Thymus (tissue), 14 donors: ENCODE results near the gene TYRP1. TPM values are rescaled to one million over a fixed set of nuclear protein-coding genes. Genes with fewer than 3 reads are reported as not detected.

ENCODE experiments used
- DNase-seq, 9 donors: peaks; one replicate each; pipeline ENCODE4 v3.0.0-alpha.2; 2013; ENCODE audit warnings: low spot score in 9 of 9, low read depth in 6 of 9, missing footprints in 1 of 9
- H3K27ac ChIP-seq, 2 donors: one replicate each; pipeline ENCODE4 v1.5.1; 2013; ENCODE audit warnings: control low read depth in 1 of 2, low read depth in 1 of 2, low read length in 1 of 2, mild to moderate bottlenecking in 1 of 2, moderate library complexity in 1 of 2
- H3K27me3 ChIP-seq, 2 donors: one replicate each; pipeline ENCODE4 v1.5.1; 2013; ENCODE audit warnings: low read length in 1 of 2; ENCODE audit not compliant: control insufficient read depth in 2 of 2, insufficient read depth in 1 of 2
- H3K36me3 ChIP-seq, 2 donors: one replicate each; pipeline ENCODE4 v1.5.1; 2013; ENCODE audit warnings: low read length in 1 of 2, mild to moderate bottlenecking in 1 of 2, moderate library complexity in 1 of 2; ENCODE audit not compliant: control insufficient read depth in 2 of 2, insufficient read depth in 2 of 2
- H3K4me1 ChIP-seq, 2 donors: one replicate each; pipeline ENCODE4 v1.5.1; 2013; ENCODE audit warnings: low read length in 2 of 2; ENCODE audit not compliant: control insufficient read depth in 2 of 2, insufficient read depth in 2 of 2
- H3K4me3 ChIP-seq, 2 donors: one replicate each; pipeline ENCODE4 v1.5.1; 2013; ENCODE audit warnings: low read length in 2 of 2, control low read depth in 1 of 2, mild to moderate bottlenecking in 1 of 2
- H3K9me3 ChIP-seq, 2 donors: one replicate each; pipeline ENCODE4 v1.5.1; 2013; ENCODE audit warnings: low read length in 1 of 2, mild to moderate bottlenecking in 1 of 2; ENCODE audit not compliant: control insufficient read depth in 2 of 2, insufficient read depth in 1 of 2
- WGBS: extraction: QIAGEN DNeasy Blood & Tissue Kit; methylation state at CpG from one replicate; pipeline ENCODE4 v1.1.7; 2013; 5-methylcytosine and 5-hydroxymethylcytosine counted together
- long read RNA-seq, 10 donors: transcript quantifications; one replicate each; lab custom pipeline, GENCODE V29; 2026
- polyA plus RNA-seq: library from polyadenylated mRNA; stranded (reverse); fragments of 200-250 nt; gene quantifications from one replicate; pipeline ENCODE4 v1.2.3, GENCODE V29; 2013
- total RNA-seq: library from RNA; stranded (reverse); fragments of 120-200 nt; gene quantifications from one replicate; pipeline ENCODE4 v1.2.4, GENCODE V29; 2013
- donor health status: healthy.

TYRP1 gene, protein sequence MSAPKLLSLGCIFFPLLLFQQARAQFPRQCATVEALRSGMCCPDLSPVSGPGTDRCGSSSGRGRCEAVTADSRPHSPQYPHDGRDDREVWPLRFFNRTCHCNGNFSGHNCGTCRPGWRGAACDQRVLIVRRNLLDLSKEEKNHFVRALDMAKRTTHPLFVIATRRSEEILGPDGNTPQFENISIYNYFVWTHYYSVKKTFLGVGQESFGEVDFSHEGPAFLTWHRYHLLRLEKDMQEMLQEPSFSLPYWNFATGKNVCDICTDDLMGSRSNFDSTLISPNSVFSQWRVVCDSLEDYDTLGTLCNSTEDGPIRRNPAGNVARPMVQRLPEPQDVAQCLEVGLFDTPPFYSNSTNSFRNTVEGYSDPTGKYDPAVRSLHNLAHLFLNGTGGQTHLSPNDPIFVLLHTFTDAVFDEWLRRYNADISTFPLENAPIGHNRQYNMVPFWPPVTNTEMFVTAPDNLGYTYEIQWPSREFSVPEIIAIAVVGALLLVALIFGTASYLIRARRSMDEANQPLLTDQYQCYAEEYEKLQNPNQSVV
- total RNA-seq (0.19 TPM), polyA plus RNA-seq (0.09 TPM)
- long read RNA-seq, donor 1 = 0 reads
- long read RNA-seq, donor 2 = 0 reads
- long read RNA-seq, donor 3 = 0 reads
- long read RNA-seq, donor 4 = 0 reads
- long read RNA-seq, donor 5 = 0 reads
- long read RNA-seq, donor 6 = 0 reads
- long read RNA-seq, donor 7 = 0 reads
- long read RNA-seq, donor 8 = 0 reads
- long read RNA-seq, donor 9 = 0 reads
- long read RNA-seq, donor 10 = 0 reads

DNA sequence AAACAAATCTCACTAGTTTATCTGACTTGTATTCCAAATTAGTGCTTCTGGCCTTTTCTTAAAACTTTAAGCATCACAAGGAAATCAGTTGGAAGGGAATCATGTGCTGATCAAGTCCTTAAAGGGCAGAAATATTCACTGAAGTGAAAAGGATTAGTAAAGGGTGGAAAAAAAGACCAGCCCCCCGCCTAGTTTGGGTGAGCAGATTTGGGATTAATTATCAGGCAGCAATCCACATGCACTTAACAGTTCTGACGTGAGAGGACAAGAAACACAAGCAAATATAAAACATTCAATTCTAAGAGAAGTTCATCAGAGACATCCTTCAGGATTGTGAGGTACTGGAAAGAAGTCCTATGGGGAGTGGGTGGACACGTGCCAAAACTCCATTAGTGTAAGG, at the start of gene TYRP1:
Gene TYRP1 (plus strand): TSS at position 245 of the 400 bp plus-strand sequence. CDS start 612 bp downstream, outside the sequence.
- Histone ChIP-seq H3K4me1 (no peaks in the 10 kb centered on the region), H3K27me3 (no peaks in the 10 kb centered on the region), H3K36me3 (no peaks in the 10 kb centered on the region), H3K9me3 (no peaks in the 10 kb centered on the region), H3K4me3 (no peak within 1 kb of the TSS), H3K27ac (no peak within 1 kb of the TSS)
- no peak for DNase-seq
- WGBS = 93% methylated on average over 3 of the region's 3 CpGs

- no peak for DNase-seq
- H3K36me3 ChIP-seq = no peaks in the 10 kb centered on the region
- no peaks in the 10 kb centered on the region for H3K9me3 ChIP-seq
- H3K27me3 ChIP-seq = no peaks in the 10 kb centered on the region
- no peaks in the 10 kb centered on the region for H3K4me1 ChIP-seq
- no peak overlapping the region for H3K4me3 ChIP-seq
- H3K27ac ChIP-seq = no peak overlapping the region
Observed at GRCh38 chr9:12643686-12644085, 49.5 kb upstream of the TYRP1 start.

DNA sequence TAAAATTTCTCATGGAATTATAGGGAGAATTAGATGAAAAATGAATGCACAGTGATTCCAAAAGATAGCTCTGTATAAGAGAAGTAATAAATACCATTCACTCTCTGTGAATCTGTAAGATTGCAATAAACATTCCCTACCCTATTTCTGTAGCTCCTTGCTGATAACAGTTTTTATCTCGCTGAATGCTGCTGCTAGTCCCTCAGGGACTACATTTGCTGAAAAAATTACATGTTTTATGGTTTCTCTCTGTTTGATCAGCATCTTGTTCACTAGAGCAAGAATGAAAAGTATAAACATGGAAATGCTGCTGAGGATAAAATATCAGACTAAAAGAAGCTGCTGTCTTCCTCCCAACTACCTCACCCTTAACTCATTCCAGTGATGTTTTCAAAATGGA, 44.3 kb upstream of the TYRP1 start:
- Histone ChIP-seq H3K27me3 (no peaks in the 10 kb centered on the region), H3K27ac (no peak overlapping the region), H3K9me3 (no peaks in the 10 kb centered on the region), H3K4me1 (no peaks in the 10 kb centered on the region), H3K36me3 (no peaks in the 10 kb centered on the region), H3K4me3 (no peak overlapping the region)
- 93% methylated on average over 1 of the region's 1 CpG for WGBS
- no peak for DNase-seq

GRCh38 chr9:12651125-12651524, 42.1 kb upstream of the TYRP1 start:
- Histone ChIP-seq H3K4me1 (no peaks in the 10 kb centered on the region), H3K27ac (no peak overlapping the region), H3K9me3 (no peaks in the 10 kb centered on the region), H3K36me3 (no peaks in the 10 kb centered on the region), H3K27me3 (no peaks in the 10 kb centered on the region), H3K4me3 (no peak overlapping the region)
- DNase-seq = no peak

GRCh38 chr9:12652973-12653372, 40.2 kb upstream of the TYRP1 start:
- no peaks in the 10 kb centered on the region for H3K4me1 ChIP-seq
- H3K27ac ChIP-seq = no peak overlapping the region
- H3K36me3 ChIP-seq = no peaks in the 10 kb centered on the region
- 29% methylated on average over 2 of the region's 2 CpGs for WGBS
- no peak overlapping the region for H3K4me3 ChIP-seq
- H3K9me3 ChIP-seq = no peaks in the 10 kb centered on the region
- no peaks in the 10 kb centered on the region for H3K27me3 ChIP-seq
- no peak for DNase-seq

DNA sequence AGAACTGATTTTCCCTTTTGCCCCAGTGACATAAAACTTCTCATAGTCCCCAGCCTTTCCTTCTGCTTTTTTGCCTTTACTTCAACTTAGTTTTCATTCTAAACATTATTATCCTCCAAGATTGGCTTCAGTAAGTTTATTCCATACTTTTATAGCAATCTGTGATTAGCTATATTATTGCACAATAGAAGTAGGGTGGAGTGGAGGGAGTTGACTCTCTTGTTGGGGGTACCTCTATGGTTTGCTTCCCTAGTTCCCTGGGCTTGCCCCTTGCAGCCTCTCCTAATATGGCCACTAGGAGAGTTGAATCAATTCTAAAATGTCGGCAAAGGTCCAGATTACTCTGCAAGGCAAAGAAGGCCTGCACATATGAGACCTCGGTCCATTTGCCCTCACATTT, 36.4 kb upstream of the TYRP1 start:
- H3K27ac ChIP-seq = no peak overlapping the region
- peaks cover 0 to 8% of the 10 kb centered on the region in 2 donors for H3K9me3 ChIP-seq
- 97% methylated on average over 2 of the region's 2 CpGs for WGBS
- no peak overlapping the region for H3K4me3 ChIP-seq
- no peaks in the 10 kb centered on the region for H3K36me3 ChIP-seq
- no peaks in the 10 kb centered on the region for H3K4me1 ChIP-seq
- DNase-seq = no peak
- H3K27me3 ChIP-seq = no peaks in the 10 kb centered on the region

- DNase-seq = no peak
- 90% methylated on average over 2 of the region's 2 CpGs for WGBS
- Histone ChIP-seq H3K9me3 (peaks cover 0 to 8% of the 10 kb centered on the region in 2 donors), H3K27ac (no peak overlapping the region), H3K4me1 (no peaks in the 10 kb centered on the region), H3K36me3 (no peaks in the 10 kb centered on the region), H3K4me3 (no peak overlapping the region), H3K27me3 (no peaks in the 10 kb centered on the region)
Observed at GRCh38 chr9:12657233-12657632, 36.0 kb upstream of the TYRP1 start.

- H3K27ac ChIP-seq = no peak overlapping the region
- no peaks in the 10 kb centered on the region for H3K36me3 ChIP-seq
- peaks cover 0 to 8% of the 10 kb centered on the region in 2 donors for H3K9me3 ChIP-seq
- no peaks in the 10 kb centered on the region for H3K27me3 ChIP-seq
- WGBS = 93% methylated on average over 4 of the region's 4 CpGs
- no peak overlapping the region for H3K4me3 ChIP-seq
- H3K4me1 ChIP-seq = no peaks in the 10 kb centered on the region
- no peak for DNase-seq
Observed at GRCh38 chr9:12657998-12658397, 35.2 kb upstream of the TYRP1 start.

DNA sequence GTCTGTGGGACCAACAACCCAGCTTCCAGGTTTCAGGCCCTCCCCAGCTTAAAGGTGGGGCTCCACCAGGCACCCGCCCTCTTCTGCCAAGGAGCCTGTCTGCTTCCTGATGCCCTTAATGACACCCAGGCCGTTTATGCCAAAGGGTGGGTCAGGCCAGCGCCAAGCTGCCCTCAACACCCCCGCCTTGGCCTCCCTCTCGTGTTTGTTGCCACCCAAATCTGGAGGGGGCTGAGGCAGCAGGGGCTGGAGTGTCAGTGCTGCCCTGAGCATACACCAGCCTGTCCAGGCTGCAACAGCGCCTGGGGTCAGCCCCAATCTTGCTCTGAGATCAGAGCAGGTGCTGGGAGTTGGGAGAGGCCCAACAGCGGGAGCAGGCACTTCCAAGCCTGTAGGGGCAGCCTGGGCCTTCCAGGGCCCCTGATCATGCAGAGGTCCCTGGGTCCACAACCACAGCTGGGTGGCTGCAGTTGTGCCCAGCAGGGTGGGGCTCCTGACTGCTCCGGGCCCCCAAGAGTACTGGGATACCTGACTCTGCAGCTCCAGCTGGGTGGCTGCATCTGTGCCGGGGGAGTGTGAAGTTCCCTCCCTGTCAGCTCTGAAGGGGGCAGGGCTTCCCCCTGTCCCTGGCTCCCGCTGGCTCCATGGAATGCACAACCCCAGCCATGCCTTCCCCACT, 34.5 kb upstream of the TYRP1 start:
- Histone ChIP-seq H3K36me3 (no peaks in the 10 kb centered on the region), H3K27me3 (no peaks in the 10 kb centered on the region), H3K27ac (no peak overlapping the region), H3K4me1 (no peaks in the 10 kb centered on the region), H3K4me3 (no peak overlapping the region), H3K9me3 (peaks cover 0 to 8% of the 10 kb centered on the region in 2 donors)
- WGBS = 94% methylated on average over 10 of the region's 10 CpGs
- no peak for DNase-seq
